HG03342 (cell line): ENCODE data around the gene AK4.
"Not testable (repeated sequence)": the region's sequence is repeated elsewhere in the genome, so short reads cannot be mapped to it uniquely, and the experiment has no call there.

Experiments used
- ATAC-seq: cut with Tn5 transposase; IDR thresholded peaks from one replicate; pipeline ENCODE4 v1.9.1; 2021; ENCODE audit warnings: mild to moderate bottlenecking, moderate library complexity; ENCODE audit not compliant: unreplicated experiment

The AK4 gene

GRCh38 chr1:65148178-65148547 lies at the start of gene AK4:
Gene AK4 (plus strand): TSS chr1:65148203. CDS start chr1:65148408, 205 bp downstream.
- peak; percentile 6 for ATAC-seq

DNA sequence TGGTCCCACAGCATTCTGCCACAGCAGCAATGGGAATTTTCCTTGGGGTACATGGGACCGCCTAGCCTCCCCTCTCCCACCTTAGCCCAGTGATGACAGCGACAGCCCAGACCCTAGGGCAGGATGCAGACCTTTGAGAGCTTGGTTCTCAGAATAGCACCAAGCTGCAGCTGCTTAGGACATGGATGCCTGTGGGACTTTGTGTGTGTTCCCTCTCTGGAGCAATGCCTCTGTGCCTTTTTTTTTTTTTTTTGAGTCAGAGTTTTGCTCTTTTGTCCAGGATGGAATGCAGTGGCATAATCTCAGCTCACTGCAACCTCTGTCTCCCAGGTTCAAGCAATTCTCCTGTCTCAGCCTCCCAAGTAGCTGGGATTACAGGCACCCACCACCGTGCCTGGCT lies 44.2 kb upstream of the AK4 start:
- ATAC-seq: no peak

GRCh38 chr1:65104854-65105534 lies 43.0 kb upstream of the AK4 start:
- no peak for ATAC-seq

DNA sequence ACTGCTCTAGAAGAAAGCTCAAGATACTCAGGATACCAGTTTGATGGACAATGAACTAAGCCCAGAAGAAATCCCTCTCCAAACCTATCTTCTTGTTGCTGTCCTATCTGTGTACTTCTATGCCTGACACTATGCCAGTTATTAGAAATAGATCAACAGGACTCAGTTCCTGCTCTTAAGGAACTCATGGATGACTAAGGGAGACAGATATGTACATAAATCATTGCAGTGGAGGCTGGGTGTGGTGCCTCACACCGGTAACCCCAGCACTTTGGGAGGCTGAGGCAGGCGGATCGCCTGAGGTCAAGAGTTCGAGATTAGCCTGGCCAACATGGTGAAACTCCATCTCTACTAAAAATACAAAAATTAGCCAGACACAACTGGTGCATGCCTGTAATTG lies 42.4 kb upstream of the AK4 start:
- no peak for ATAC-seq

DNA sequence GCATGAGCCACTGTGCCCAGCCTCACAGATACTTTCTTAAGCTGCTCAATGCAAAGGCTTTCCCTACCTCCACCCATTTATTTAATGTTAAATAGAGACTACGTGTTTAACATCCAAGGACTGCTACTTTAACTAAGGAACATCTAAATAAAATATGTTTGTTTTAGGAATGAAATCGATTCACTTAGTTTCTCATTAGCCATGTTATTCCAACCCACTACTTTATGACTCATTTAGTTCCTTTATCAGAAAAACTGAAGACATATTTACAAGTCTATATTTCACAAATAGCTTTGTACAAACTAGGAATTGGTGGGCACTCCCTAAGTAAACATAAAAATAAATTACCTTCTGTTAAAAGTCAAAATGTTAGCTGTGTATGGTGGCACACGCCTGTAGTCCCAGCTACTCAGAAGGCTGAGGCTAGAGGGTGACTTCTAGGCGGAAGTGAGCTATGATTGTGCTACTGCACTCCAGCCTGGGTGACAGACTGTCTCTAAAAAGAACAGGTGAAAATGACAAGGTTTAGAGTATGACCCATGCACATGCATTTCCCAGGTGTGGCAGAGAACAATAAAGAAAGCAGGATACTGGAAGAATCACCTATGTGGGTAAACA lies 39.9 kb upstream of the AK4 start:
- ATAC-seq: no peak

GRCh38 chr1:65109487-65109886 lies 38.5 kb upstream of the AK4 start:
- ATAC-seq: no peak

- no peak for ATAC-seq
These were observed 35.2 kb upstream of the AK4 start for GRCh38 chr1:65112811-65113210.

GRCh38 chr1:65113298-65113697 lies 34.7 kb upstream of the AK4 start:
- no peak for ATAC-seq

DNA sequence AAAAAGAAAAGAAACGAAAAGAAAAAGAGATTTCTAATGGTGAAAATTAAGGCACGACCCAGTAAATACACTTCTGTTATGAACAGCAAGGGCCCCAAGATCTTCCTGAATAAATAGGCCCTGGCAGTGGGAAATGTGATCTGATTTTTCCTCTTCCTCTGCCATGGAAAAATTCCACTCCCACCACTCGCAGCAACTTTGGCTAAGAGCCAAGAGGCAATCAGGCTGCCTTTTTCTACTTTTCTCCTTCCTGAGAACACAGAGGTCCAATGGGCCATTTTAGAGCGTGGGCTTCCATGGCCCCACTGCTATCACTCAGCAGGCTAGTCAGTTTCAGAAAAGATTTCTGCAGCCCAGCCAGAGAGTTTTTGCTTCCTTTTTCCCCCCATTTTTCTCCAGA lies 33.7 kb upstream of the AK4 start:
- no peak for ATAC-seq

- no peak for ATAC-seq
These were observed 28.1 kb upstream of the AK4 start for GRCh38 chr1:65119951-65120350.

- ATAC-seq: not testable (repeated sequence)
These were observed 18.9 kb upstream of the AK4 start for GRCh38 chr1:65129104-65129503.

DNA sequence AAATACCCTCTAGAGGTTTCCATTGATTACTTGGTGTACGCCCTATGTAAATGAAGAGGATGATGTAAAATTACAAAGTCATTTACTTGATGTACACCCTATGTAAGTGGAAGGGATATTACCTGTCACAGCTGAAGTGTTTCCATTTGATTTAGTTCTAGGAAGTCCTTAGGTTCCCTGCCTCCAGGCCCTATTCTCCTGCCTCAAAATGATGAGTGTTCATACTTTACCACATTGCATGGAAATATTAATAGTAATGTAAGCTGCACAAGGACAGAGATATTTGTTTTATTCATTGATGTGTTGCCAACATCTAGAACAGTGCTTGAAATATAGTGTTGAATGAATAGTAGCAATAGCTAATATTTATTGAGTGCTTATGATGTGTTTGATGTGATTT lies 9.5 kb upstream of the AK4 start:
- no peak for ATAC-seq

- not testable (repeated sequence) for ATAC-seq
These were observed 8.2 kb upstream of the AK4 start for GRCh38 chr1:65139793-65140192.

GRCh38 chr1:65141394-65141793 lies 6.6 kb upstream of the AK4 start:
- no peak for ATAC-seq

GRCh38 chr1:65141918-65142317 lies 6.1 kb upstream of the AK4 start:
- no peak for ATAC-seq

GRCh38 chr1:65143112-65143658 lies 4.8 kb upstream of the AK4 start:
- not testable (repeated sequence) for ATAC-seq

- no peak for ATAC-seq
These were observed 1.0 kb upstream of the AK4 start for GRCh38 chr1:65146908-65147423.

DNA sequence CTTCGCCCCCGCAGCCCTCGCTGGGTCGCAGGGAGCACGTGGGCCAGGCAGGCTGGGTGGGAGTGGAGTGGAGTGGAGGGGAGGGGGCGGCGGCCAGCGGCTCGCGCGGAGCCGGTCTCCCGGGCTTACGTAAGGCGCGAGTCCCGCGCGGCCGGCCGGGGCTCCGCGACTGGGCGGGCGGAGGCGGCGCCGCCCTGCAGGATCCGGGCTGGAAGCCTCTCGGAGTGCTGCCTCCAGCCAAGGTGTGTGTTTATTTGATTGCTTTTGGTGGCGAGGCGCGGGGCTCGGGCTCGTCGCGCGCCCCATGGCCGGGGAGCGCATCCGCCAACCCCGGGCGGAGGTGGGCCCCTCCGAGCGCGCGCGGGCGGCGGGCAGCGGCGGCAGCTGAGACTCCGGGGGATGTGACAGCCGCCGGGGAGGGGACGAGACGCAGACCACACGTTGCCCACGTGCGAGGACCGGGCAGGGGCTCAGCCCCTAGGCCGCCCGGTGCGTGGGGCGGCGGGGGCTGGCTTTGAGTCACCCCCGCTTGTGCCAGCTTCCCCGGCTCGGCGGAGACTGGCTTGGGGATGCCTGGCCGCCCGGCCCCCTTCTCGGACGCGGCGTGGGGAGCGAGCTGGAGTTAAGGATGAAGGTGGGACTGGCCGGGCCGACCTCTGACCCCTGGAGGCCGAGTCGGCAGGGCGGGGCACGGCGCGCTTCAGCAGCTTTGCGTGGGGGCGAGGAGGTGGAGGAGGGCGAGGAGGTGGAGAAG lies 402 bp upstream of the AK4 start:
- ATAC-seq: peak; percentile 52

- peak; percentile 43 for ATAC-seq
These were observed 746 bp downstream of the AK4 start for GRCh38 chr1:65148548-65149350.

- ATAC-seq: peak; percentile 5
These were observed 1.5 kb downstream of the AK4 start for GRCh38 chr1:65149351-65150107.
